Activated naive CD8-positive, alpha-beta T cell treated with anti-CD3 and anti-CD28 coated beads, Interleukin-2, amount 50 U/mL, for 24 hours (primary cell): ENCODE data around the gene FBXO42.
"Not testable (repeated sequence)": the region's sequence is repeated elsewhere in the genome, so short reads cannot be mapped to it uniquely, and the experiment has no call there.

Experiments used
- ATAC-seq: fragments of 150-1000 bp; cut with Tn5 transposase; one replicate; pipeline ENCODE4 v1.10.0; 2021
- DNase-seq: peaks from one replicate; pipeline ENCODE4 v3.0.0; 2021
- H3K27ac Mint-ChIP-seq: one replicate; pipeline ENCODE4 v1.8.0; 2021; ENCODE audit warnings: mild to moderate bottlenecking, mixed read lengths
- H3K27me3 Mint-ChIP-seq: one replicate; pipeline ENCODE4 v1.8.0; 2021; ENCODE audit warnings: mixed read lengths
- H3K36me3 Mint-ChIP-seq: one replicate; pipeline ENCODE4 v1.8.0; 2021; ENCODE audit warnings: low read depth, mixed read lengths
- H3K4me1 Mint-ChIP-seq: one replicate; pipeline ENCODE4 v1.8.0; 2021; ENCODE audit warnings: mixed read lengths
- H3K4me3 Mint-ChIP-seq: one replicate; pipeline ENCODE4 v1.8.0; 2021; ENCODE audit warnings: mild to moderate bottlenecking, moderate library complexity, mixed read lengths
- H3K9me3 Mint-ChIP-seq: one replicate; pipeline ENCODE4 v1.8.0; 2021; ENCODE audit warnings: mixed read lengths

The FBXO42 gene

DNA sequence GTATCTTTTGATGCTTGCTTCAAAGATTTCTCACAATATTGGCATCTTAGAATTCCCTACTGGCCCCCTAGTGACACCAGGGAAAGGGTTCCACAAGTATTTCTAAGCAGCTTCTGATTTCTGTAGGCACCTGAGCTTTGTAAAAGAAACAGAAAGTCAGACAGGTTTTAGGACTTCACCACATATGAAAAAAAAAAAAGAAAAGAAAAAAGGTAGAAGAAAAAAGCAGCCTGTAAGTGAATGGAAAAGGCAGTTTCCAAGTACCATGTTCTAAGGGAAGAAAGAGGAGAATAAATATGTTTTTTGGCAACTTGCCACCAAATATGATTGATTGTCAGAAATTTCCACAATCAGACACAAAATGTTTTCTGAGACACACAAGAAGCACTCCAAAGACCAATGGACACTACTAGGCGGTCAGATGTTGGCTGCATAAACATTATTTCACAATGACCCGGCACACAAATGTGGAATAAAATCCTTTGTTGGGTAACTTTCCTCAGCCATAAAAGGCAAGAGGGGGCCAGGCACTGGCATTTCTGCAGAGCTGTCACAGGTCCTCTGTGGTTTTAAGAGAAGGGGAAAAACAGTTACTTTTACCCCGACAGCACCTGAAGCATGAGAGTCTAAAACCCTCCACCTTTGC is 102.6 kb downstream of the FBXO42 start:
- ATAC-seq (no peak), DNase-seq (no peak)
- Mint-ChIP-seq H3K27me3 (no peaks in the 10 kb centered on the region), H3K9me3 (no peaks in the 10 kb centered on the region), H3K27ac (peak overlapping the region; percentile 53), H3K36me3 (peaks cover 4% of the 10 kb centered on the region), H3K4me3 (no peak overlapping the region), H3K4me1 (peaks cover 18% of the 10 kb centered on the region)

DNA sequence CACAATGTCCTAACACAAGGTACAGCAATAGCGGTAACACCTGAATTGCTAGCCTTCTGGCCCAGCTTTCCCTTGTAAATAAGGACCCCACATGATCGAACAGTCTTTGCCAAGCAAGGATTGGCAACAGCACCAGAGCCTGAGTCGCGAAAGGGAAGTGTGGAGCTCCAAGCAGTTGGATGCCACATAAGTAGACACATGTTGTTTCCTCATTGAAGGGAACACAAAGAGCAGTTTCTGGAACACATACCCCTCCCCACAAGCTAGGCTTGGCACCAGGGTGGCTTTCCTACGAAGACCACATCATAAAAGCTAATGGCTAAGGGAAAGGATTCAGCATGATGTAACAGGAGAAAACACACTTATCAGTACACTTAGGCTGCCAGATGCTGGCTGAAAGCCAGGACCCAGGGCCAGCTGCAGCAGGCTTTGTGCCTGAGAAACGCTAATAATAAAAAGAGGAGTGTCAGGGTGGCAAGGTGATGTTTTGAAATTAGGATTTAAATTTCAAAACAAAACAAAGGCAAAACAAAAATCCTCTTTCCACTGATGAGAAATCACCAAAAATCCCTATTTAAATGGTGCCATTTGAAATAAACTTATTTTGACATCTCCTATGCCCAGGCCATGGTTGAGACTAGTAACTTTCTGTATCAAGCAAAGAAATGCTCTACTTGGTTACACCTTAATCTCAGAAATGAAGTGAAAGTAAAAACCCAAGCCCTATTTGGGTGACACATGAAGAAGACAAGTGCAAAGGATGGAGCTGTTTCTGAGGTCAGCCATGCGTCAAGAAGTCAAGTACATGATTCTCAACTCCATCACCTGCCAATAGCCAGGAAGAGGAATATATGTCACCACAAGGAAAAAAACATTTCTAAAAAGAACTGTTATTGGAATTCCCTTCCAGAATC is 103.4 kb downstream of the FBXO42 start:
- Mint-ChIP-seq H3K9me3 (no peaks in the 10 kb centered on the region), H3K4me3 (no peak overlapping the region), H3K36me3 (peaks cover 3% of the 10 kb centered on the region), H3K4me1 (peaks cover 20% of the 10 kb centered on the region), H3K27ac (peak overlapping the region; percentile 53), H3K27me3 (no peaks in the 10 kb centered on the region)
- peak; percentile 18 for ATAC-seq
- DNase-seq = no peak

DNA sequence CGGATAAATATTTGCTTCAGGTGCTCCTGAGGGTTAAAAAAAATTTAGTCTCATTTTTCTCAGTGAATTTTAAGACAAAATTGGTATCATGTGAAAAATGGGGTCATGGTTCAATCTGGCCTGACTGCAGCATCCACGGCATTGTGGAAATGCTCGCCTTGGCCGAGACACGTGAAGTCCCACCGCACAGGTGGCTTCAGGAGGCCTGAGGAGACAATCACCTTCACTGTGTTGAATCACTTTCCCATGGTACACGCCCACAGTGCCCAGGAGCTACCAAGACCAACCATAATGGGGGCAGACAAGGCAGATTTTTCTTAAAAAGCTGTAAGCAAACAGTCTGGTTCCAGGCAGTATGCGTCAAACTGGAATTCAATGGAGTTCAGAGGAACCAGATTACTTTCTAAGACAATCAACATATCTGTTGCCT is 104.3 kb downstream of the FBXO42 start:
- H3K27me3 Mint-ChIP-seq = no peaks in the 10 kb centered on the region
- peaks cover 20% of the 10 kb centered on the region for H3K4me1 Mint-ChIP-seq
- H3K27ac Mint-ChIP-seq = no peak overlapping the region
- H3K36me3 Mint-ChIP-seq = peaks cover 3% of the 10 kb centered on the region
- DNase-seq (no peak), ATAC-seq (no peak)
- H3K9me3 Mint-ChIP-seq = no peaks in the 10 kb centered on the region
- no peak overlapping the region for H3K4me3 Mint-ChIP-seq

DNA sequence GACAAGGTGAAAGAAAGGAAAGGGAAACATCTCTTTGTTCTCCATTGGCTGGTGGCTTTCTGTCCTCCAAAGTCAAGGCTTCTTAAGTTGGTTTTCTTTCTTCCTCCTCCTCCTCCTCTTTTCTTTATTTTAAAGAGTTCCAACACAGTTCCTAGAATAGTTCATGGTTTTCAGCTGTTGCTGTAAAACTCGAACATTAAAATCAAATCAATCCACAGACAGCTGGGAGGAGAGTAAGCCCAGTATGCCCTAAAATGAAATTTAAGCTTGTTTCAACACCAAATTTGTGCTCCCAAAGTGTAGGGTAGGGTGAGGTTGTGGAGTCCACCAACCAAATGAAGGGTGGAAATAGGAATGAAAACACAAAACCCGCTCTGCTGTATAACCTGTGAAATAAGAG is 104.8 kb downstream of the FBXO42 start:
- no peak overlapping the region for H3K27ac Mint-ChIP-seq
- H3K36me3 Mint-ChIP-seq = peaks cover 3% of the 10 kb centered on the region

DNA sequence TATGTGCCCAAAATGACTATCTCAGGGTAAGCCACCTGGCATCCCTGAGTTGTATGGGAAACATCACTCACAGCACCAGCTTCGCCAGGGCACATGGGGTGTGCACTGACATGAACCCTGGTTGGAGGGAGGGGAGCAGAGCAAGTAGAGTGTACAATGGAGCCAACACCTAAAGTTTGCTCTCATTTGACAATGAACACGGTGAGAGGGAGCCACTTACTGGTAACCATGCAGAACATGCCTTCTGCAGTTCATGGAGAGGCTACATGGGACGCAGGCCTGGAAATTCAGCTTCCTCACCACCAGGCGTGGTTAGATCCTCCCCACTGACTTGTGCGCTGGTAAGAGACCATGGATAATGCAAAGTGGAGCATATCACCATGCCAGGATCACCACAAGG is 105.3 kb downstream of the FBXO42 start:
- Mint-ChIP-seq H3K36me3 (peaks cover 3% of the 10 kb centered on the region), H3K27me3 (no peaks in the 10 kb centered on the region)
- DNase-seq = no peak

More for the DNA sequence above, 104.8 kb downstream of the FBXO42 start:
- H3K4me1 Mint-ChIP-seq = peaks cover 20% of the 10 kb centered on the region
- ATAC-seq (no peak), DNase-seq (no peak)
- H3K27me3 Mint-ChIP-seq = no peaks in the 10 kb centered on the region
- H3K9me3 Mint-ChIP-seq = no peaks in the 10 kb centered on the region
- no peak overlapping the region for H3K4me3 Mint-ChIP-seq

DNA sequence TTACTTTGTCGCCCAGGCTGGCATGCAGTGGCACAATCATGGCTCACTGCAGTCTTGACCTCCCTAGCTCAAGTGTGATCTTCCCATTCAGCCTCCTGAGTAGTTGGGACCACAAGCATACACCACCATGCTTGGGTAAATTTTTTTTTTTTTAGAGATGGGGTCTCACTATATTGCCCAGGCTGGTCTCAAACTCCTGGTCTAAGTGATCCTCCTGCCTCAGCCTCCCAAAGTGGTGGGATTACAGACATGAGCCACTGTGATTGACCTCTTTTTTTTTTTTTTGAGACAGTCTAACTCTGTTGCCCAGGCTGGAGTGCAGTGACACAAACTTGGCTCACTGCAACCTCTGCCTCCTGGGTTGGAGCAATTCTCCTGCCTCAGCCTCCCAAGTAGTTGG is 106.0 kb downstream of the FBXO42 start:
- H3K27me3 Mint-ChIP-seq, ATAC-seq, H3K27ac Mint-ChIP-seq, H3K36me3 Mint-ChIP-seq, H3K9me3 Mint-ChIP-seq, DNase-seq, H3K4me3 Mint-ChIP-seq: not testable (repeated sequence)
- H3K4me1 Mint-ChIP-seq = peaks cover 20% of the 10 kb centered on the region

More for the DNA sequence above, 105.3 kb downstream of the FBXO42 start:
- H3K4me3 Mint-ChIP-seq = no peak overlapping the region
- H3K4me1 Mint-ChIP-seq = peaks cover 20% of the 10 kb centered on the region
- no peak overlapping the region for H3K27ac Mint-ChIP-seq
- no peak for ATAC-seq
- H3K9me3 Mint-ChIP-seq = no peaks in the 10 kb centered on the region

DNA sequence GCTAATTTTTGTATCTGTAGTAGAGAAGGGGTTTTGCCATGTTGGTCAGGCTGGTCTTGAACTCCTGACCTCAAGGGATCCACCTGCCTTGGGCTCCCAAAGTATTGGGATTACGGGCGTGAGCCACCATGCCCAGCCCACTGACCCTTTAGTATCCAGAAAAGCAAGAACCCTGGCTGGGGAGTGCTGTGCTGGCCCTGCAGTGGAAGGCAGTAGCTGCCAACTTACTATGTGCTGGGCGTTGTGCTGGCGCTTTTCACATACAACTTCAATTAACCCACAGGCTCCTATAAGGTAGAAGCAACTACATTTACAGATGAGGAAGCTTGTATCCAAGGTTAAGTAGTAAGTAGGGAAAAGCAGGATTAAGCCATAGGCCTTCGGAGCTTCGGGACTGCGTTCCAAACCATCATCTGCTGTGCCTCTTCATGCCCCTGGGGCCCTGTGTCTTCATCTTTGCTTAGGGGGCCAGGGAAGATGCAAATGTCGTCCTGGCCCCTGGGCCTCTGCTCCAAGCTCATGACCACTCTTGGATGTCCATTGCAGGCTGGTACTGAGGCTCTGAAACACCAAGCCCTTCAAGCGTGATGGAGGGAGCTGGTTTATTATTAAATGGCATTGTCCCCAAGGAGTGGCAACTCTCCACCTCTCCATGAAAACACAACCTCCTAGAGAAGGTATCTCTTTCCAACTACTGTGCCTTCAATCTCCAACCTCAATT is 106.6 kb downstream of the FBXO42 start:
- DNase-seq (no peak), ATAC-seq (no peak)
- Mint-ChIP-seq H3K27me3 (no peaks in the 10 kb centered on the region), H3K9me3 (no peaks in the 10 kb centered on the region), H3K4me1 (peaks cover 20% of the 10 kb centered on the region), H3K27ac (no peak overlapping the region), H3K36me3 (peaks cover 1% of the 10 kb centered on the region), H3K4me3 (no peak overlapping the region)

DNA sequence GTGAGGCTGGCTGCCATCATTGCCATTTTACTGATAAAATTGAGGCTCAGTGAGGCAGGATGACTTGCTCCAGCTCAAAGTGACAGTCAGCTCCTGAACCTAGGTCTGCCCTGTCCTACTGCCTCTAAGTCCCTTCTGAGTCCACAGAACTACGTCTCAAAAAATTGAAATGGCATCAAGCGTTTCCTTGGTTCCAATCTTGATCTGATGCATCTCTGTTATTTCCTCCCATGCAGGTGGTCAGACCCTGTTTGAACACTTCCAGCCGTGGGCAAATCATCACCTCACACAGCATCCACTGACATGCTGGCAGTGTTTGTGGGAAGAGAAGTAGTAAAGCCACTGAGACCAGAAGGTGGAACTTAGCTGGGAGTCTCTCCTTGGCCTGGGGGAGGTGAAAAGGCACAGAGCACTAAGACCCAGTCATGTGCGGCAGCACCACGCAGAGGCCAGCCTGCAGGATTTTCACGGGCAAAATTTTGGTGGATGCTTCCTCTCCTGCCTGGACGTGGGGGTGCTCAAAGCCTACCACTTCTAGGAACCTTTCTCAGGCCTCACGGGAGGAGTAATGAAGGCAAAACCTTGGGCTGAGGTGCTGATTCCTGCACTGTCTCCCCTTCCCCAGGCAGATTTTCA is 107.5 kb downstream of the FBXO42 start:
- H3K4me3 Mint-ChIP-seq = no peak overlapping the region
- ATAC-seq (no peak), DNase-seq (no peak)
- no peaks in the 10 kb centered on the region for H3K27me3 Mint-ChIP-seq
- H3K27ac Mint-ChIP-seq = no peak overlapping the region
- H3K4me1 Mint-ChIP-seq = peaks cover 17% of the 10 kb centered on the region
- H3K9me3 Mint-ChIP-seq = no peaks in the 10 kb centered on the region
- peaks cover 1% of the 10 kb centered on the region for H3K36me3 Mint-ChIP-seq

DNA sequence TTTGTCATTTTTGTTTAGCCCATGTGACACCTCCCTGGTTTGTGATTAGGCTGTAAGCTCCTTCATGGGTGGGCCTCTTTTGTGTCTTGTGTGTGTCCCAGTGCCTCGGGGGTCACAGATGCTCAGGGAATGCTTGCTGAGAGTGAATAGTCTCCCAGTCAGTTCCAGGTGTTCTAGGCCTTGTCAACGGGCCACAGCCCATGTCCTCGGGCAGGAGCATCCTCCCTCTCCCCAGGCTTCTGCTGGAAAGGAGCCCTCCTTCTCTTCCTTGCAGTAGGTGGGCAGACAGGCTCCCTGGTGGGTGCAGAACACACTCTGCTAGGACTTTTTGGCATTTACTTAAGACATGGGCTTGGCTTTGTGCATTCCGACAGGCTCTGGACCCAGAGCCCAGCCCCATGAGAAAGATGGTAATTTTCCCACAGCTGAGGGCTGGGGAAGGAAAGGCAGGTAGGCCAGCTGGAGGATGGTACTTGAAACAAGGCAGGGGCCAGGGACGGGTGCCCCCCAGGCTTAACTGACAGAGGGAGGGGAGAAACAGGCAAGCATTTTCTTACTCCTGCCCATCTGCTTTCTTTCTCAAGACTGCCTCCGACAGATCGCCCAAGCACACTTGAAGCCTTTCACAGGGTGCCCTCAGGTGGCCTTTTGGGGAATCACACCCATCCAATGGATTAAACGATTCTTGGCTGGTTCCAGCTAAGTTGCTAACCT is 108.2 kb downstream of the FBXO42 start:
- H3K4me1 Mint-ChIP-seq = peaks cover 12% of the 10 kb centered on the region
- H3K27ac Mint-ChIP-seq = no peak overlapping the region
- H3K27me3 Mint-ChIP-seq = no peaks in the 10 kb centered on the region

DNA sequence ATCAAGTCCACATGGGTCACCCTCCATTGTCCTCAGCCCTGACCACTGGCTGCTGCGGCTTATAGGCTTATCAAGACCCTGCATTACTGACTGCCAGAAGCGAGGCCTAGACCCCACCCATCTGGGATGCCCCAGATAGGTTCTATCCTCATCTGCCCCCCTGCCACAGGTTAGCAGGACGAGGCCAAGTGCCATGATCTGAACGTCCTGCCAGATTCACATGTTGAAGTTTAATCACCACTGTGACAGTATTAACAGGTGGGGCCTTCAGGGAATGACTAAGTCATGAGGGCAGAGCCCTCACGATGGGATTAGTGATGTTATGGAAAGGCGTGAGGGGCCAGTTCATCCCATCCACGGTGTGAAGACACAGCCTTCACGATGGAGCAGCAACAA is 109.1 kb downstream of the FBXO42 start:
- no peak for ATAC-seq
- H3K4me1 Mint-ChIP-seq = peaks cover 8% of the 10 kb centered on the region
- H3K9me3 Mint-ChIP-seq = no peaks in the 10 kb centered on the region
- H3K27ac Mint-ChIP-seq = no peak overlapping the region
- H3K36me3 Mint-ChIP-seq = peaks cover 1% of the 10 kb centered on the region
- H3K27me3 Mint-ChIP-seq = no peaks in the 10 kb centered on the region
- H3K4me3 Mint-ChIP-seq = no peak overlapping the region
- no peak for DNase-seq

More for the DNA sequence above, 108.2 kb downstream of the FBXO42 start:
- ATAC-seq (peak; percentile 63), DNase-seq (peak; percentile 73)
- Mint-ChIP-seq H3K9me3 (no peaks in the 10 kb centered on the region), H3K36me3 (peaks cover 1% of the 10 kb centered on the region), H3K4me3 (no peak overlapping the region)

DNA sequence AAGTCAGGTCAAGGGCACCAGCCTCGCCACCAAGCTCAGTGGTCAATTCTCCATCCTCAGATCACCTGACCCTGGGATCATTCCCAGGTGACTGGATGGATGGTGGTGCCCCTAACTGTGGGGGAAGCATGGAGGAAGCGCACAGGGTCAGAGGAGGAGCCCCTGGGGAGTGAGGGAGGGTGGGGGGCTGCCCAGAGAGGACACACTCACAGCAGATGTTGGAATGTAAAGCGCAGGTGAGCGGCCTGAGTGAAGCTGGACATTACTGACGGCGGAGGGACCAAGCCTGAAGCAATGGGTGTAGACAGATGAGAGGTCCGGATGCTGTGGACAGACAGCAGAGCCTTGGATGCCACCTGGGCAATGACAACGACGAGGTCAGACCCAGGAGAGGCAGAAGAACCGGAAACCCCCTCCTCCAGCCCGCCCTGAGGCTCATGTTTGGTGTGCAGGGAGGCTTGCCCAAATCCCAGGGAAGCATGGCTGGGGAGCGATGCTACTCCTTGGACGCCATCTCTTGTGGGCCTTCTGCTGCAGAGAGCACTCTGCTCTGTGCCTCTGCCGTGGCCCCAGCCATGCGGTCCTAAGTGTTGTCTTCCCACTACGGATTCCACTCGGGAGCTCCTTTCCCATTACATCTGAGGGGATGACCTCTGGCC is 109.6 kb downstream of the FBXO42 start:
- peaks cover 12% of the 10 kb centered on the region for H3K4me1 Mint-ChIP-seq
- DNase-seq = no peak
- H3K36me3 Mint-ChIP-seq = peaks cover under 1% of the 10 kb centered on the region
- no peak for ATAC-seq
- no peaks in the 10 kb centered on the region for H3K27me3 Mint-ChIP-seq
- no peak overlapping the region for H3K4me3 Mint-ChIP-seq
- no peaks in the 10 kb centered on the region for H3K9me3 Mint-ChIP-seq
- no peak overlapping the region for H3K27ac Mint-ChIP-seq

DNA sequence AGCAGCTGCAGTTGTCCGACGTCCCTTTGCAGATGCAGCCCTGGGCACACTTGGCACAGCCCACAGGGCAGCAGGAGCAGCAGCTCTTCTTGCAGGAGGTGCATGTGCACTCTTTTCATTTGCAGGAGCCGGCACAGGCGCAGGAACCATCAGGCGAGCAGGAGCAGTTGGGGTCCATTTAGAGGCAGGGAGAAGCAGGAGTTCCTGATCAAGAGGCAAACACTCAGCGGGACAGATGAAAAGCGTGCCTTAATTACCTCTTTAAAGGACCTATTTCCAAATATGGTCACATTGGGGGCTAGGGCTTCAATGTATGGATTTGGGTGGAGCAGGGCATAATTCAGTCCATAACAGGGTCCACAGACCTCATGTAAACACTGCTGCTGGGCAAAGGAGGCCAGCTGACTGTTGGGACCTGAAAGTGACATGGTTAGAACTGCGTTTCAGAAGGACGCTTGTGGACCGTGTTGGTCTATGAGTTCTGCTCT is 111.0 kb downstream of the FBXO42 start:
- H3K36me3 Mint-ChIP-seq = no peaks in the 10 kb centered on the region
- DNase-seq (no peak), ATAC-seq (no peak)
- peaks cover 23% of the 10 kb centered on the region for H3K4me1 Mint-ChIP-seq
- H3K4me3 Mint-ChIP-seq = no peak overlapping the region
- no peak overlapping the region for H3K27ac Mint-ChIP-seq
- no peaks in the 10 kb centered on the region for H3K27me3 Mint-ChIP-seq
- no peaks in the 10 kb centered on the region for H3K9me3 Mint-ChIP-seq

DNA sequence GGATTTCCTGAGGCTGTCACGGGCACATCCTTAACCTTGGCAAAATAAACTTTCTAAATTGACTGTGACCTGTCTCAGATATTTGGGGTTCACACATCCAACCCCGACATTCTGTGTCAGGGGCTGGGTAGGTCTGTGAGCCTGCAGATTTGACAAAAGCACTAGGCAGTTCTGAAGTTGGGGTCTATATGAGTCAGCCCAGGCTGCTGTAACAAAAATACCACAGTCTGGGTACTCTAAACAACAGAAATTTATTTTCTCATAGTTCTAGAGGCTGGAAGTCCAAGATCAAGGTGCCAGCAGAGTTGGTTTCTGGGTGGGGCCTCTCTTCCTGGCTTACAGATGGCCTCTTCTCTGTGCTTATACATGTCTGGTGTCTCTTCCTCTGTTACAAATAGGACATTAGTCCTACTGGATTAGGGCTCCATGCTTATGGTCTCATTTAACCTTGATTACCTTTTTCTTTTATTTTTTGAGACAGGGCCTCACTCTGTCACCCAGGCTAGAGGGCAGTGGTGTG is 112.2 kb downstream of the FBXO42 start:
- H3K36me3 Mint-ChIP-seq = no peaks in the 10 kb centered on the region
- no peak overlapping the region for H3K27ac Mint-ChIP-seq

More for the DNA sequence above, 112.2 kb downstream of the FBXO42 start:
- H3K9me3 Mint-ChIP-seq = no peaks in the 10 kb centered on the region
- no peak for DNase-seq
- H3K27me3 Mint-ChIP-seq = no peaks in the 10 kb centered on the region
- ATAC-seq = no peak
- no peak overlapping the region for H3K4me3 Mint-ChIP-seq
- peaks cover 27% of the 10 kb centered on the region for H3K4me1 Mint-ChIP-seq
